ENCODE results near the gene LEFTY2.
"Not testable (repeated sequence)": the region's sequence is repeated elsewhere in the genome, so short reads cannot be mapped to it uniquely, and the experiment has no call there.

LEFTY2 gene

DNA sequence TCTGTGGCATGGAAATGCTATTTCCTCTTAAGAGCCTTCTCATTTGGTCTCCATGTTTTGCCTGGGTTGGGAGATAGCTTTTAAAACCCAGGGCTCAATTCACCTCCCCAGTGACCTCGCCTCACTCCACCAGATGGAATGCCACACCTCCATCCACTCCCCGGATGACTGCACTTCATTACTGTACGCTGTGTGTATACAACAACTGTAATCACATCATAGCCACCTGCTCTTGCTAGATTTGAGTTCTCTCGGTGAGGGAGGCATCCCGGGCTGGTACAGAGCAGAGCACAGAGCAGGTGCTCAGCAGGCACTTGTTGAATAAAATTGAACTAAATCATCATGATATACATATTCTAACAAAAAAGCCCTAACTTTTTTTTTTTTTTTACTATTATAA is 32.1 kb upstream of the LEFTY2 start (continued):
- TF ChIP-seq PRDM10 (tag by site-specific recombination; IDR thresholded peaks at IDR 0.05) (peak; percentile 36; the same call in 1 of the 2 replicates), IKZF3 (tag by site-specific recombination; IDR thresholded peaks at IDR 0.05) (no peak), TSHZ1 (tag by site-specific recombination; IDR thresholded peaks at IDR 0.05; ENCODE audit: borderline replicate concordance) (no peak), ZNF133 (tag by site-specific recombination; IDR thresholded peaks at IDR 0.05) (no peak), ZNF629 (tag by site-specific recombination; IDR thresholded peaks at IDR 0.05) (0 out of 2 replicates have a peak, but pooled peaks have one; percentile 18), SP7 (tag by site-specific recombination; IDR thresholded peaks at IDR 0.05) (peak; percentile 17; the same call in 1 of the 2 replicates), ZNF19 (tag by site-specific recombination; IDR thresholded peaks at IDR 0.05; ENCODE audit: low read depth) (no peak), SCRT2 (tag by site-specific recombination; IDR thresholded peaks at IDR 0.05) (peak; percentile 97), ZNF223 (tag by site-specific recombination; IDR thresholded peaks at IDR 0.05) (no peak), ZBTB17 (tag by site-specific recombination; IDR thresholded peaks at IDR 0.05) (0 out of 2 replicates have a peak, but pooled peaks have one; percentile 24), ZNF624 (tag by site-specific recombination; IDR thresholded peaks at IDR 0.05) (no peak), ZNF621 (tag by site-specific recombination; IDR thresholded peaks at IDR 0.05) (no peak)

- peaks cover 0 to 2% of the 10 kb centered on the region in 2 experiments; a peak in 2 of 3 replicates for H3K36me3 ChIP-seq (ENCODE audit: control insufficient read depth in 2 of 2, insufficient read depth in 1 of 2, low read length in 2 of 2)
- POLR2A ChIA-PET, result no interaction called here
- no peaks in the 10 kb centered on the region for H3K4me1 ChIP-seq (ENCODE audit: control insufficient read depth, insufficient read depth, low read length)
- no peak overlapping the region for H3K27ac ChIP-seq (ENCODE audit: extremely low read depth, low read depth, low read length)
- H3K4me3 ChIP-seq (ENCODE audit: low read depth, low read length), result no peak overlapping the region
- CTCF ChIA-PET, result interaction anchor here (0.6 to 6.5 kb wide), 15 partner anchors 9 to 504 kb away, joined by 3 to 161 read pairs (median 4); partner anchors contain the start of genes PYCR2 and SRP9
- TF ChIP-seq ZNF707 (tag by site-specific recombination; IDR thresholded peaks at IDR 0.05) (no peak), ZFP41 (tag by site-specific recombination; IDR thresholded peaks at IDR 0.05; ENCODE audit: borderline replicate concordance) (no peak)
- no peaks in the 10 kb centered on the region for H3K9me3 ChIP-seq (ENCODE audit: control insufficient read depth, insufficient read depth, low read depth, low read length)
Observed at GRCh38 chr1:225972344-225973152, 31.5 kb upstream of the LEFTY2 start.

DNA sequence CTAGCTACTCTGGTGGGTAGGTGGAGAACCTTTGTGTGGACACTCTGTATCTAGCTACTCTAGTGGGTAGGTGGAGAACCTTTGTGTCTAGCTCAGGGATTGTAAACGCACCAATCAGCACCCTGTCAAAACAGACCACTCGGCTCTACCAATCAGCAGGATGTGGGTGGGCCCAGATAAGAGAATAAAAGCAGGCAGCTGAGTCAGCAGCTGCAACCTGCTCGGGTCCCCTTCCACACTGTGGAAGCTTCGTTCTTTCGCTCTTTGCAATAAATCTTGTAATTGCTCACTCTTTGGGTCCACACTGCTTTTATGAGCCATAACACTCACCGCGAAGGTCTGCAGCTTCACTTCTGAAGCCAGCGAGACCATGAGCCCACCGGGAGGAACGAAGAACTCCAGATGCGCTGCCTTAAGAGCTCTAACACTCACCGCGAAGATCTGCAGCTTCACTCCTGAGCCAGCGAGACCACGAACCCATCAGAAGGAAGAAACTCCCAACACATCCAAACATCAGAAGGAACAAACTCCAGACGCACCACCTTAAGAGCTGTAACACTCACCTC is 29.7 kb upstream of the LEFTY2 start:
- H3K4me3 ChIP-seq (ENCODE audit: low read depth, low read length); H3K27ac ChIP-seq (ENCODE audit: extremely low read depth, low read depth, low read length); H3K9me3 ChIP-seq (ENCODE audit: control insufficient read depth, insufficient read depth, low read depth, low read length); H3K36me3 ChIP-seq (ENCODE audit: control insufficient read depth in 2 of 2, insufficient read depth in 1 of 2, low read length in 2 of 2); H3K4me1 ChIP-seq (ENCODE audit: control insufficient read depth, insufficient read depth, low read length): not testable (repeated sequence)
- CTCF ChIA-PET, result interaction anchor here (0.7 to 1.2 kb wide), 4 partner anchors 23 to 496 kb away, joined by 3 to 8 read pairs (median 4); partner anchors contain the start of gene SRP9
- POLR2A ChIA-PET, result interaction anchor here (0.6 kb wide), 1 partner anchor 580 kb away, joined by 3 read pairs; no protein-coding TSS in a partner anchor

- H3K4me3 ChIP-seq (ENCODE audit: low read depth, low read length); H3K27ac ChIP-seq (ENCODE audit: extremely low read depth, low read depth, low read length); POLR2A ChIA-PET; H3K36me3 ChIP-seq (ENCODE audit: control insufficient read depth in 2 of 2, insufficient read depth in 1 of 2, low read length in 2 of 2); H3K4me1 ChIP-seq (ENCODE audit: control insufficient read depth, insufficient read depth, low read length); H3K9me3 ChIP-seq (ENCODE audit: control insufficient read depth, insufficient read depth, low read depth, low read length): not testable (repeated sequence)
- CTCF ChIA-PET, result interaction anchor here (0.6 to 2.4 kb wide), 6 partner anchors 18 to 495 kb away, joined by 3 to 14 read pairs (median 4); no protein-coding TSS in a partner anchor
Observed at GRCh38 chr1:225969751-225970150, 28.7 kb upstream of the LEFTY2 start.

Data from HEK293 (cell line).